Esophagus muscularis mucosa (tissue), 4 donors: ENCODE measurements around the gene PRSS21. TPM values are rescaled to one million over a fixed set of nuclear protein-coding genes. Genes with fewer than 3 reads are reported as not detected.
A peak's percentile ranks its signal among the peaks of the same experiment; 100 is the strongest.

ENCODE experiments used
- DNase-seq: peaks from one replicate; pipeline ENCODE4 v3.0.0-alpha.2; 2017; ENCODE audit errors: extremely low spot score
- H3K27ac ChIP-seq, 4 donors: fragments of 200-600 bp; sonication (generic); replicated peaks in 1 of 4; 1 replicate in 3 of 4; 2 replicates in 1 of 4; pipeline ENCODE4 v1.5.1; 2016 to 2019; ENCODE audit warnings: mild to moderate bottlenecking in 1 of 4
- H3K27me3 ChIP-seq, 4 donors: fragments of 200-600 bp; sonication (generic); one replicate each; pipeline versions ENCODE4 v1.5.1 to v1.6.0; 2016 to 2019
- H3K36me3 ChIP-seq, 4 donors: fragments of 200-600 bp; sonication (generic); one replicate each; pipeline ENCODE4 v1.5.1; 2016 to 2019
- H3K4me1 ChIP-seq, 4 donors: fragments of 200-600 bp; sonication (generic); one replicate each; pipeline ENCODE4 v1.5.1; 2016 to 2019
- H3K4me3 ChIP-seq, 4 donors: fragments of 200-600 bp; sonication (generic); 1 replicate in 2 of 4; 2 replicates in 2 of 4; pipeline ENCODE4 v1.5.1; 2016 to 2019; ENCODE audit warnings: mild to moderate bottlenecking in 4 of 4, moderate library complexity in 1 of 4
- H3K9me3 ChIP-seq, 4 donors: fragments of 200-600 bp; sonication (generic); 1 replicate in 3 of 4; 2 replicates in 1 of 4; pipeline ENCODE4 v1.5.1; 2016 to 2019
- CTCF ChIP-seq, 3 experiments: fragments of 200-600 bp in 2 of 3; fragments of 450-650 bp in 1 of 3; sonication (generic) in 2 of 3; IDR thresholded peaks; one replicate each; pipeline ENCODE4 v1.5.1; 2017 to 2019; ENCODE audit warnings: antibody characterized with exemption in 3 of 3, mild to moderate bottlenecking in 2 of 3, moderate library complexity in 1 of 3
- EP300 ChIP-seq: sonication (generic); formaldehyde crosslinking; IDR thresholded peaks from one replicate; pipeline ENCODE4 v1.6.1; 2017; ENCODE audit warnings: antibody characterized with exemption
- POLR2A ChIP-seq: fragments of 450-650 bp; IDR thresholded peaks from one replicate; pipeline ENCODE4 v1.6.1; 2017; ENCODE audit warnings: antibody characterized with exemption, moderate library complexity, mild to moderate bottlenecking, low read depth
- POLR2AphosphoS5 ChIP-seq, 2 donors: sonication (generic); formaldehyde crosslinking; IDR thresholded peaks; one replicate each; pipeline ENCODE4 v1.6.1; 2017; ENCODE audit warnings: antibody characterized with exemption in 2 of 2
- WGBS: methylation state at CpG from one replicate; pipeline ENCODE4 v1.1.5; 2018; 5-methylcytosine and 5-hydroxymethylcytosine counted together
- intact Hi-C: fragments of 100-400 bp; cut with DNase I; formaldehyde crosslinking; loops from one replicate; pipeline ENCODE4 v1.15.1; 2023
- total RNA-seq, 4 donors: library from RNA; depleted of rRNA; stranded (reverse); fragments of >200 nt; gene quantifications; one replicate each; pipeline versions ENCODE4 v1.1.0 to v1.2.1, GENCODE V29; 2016

The PRSS21 gene
- not detected for total RNA-seq

- DNase-seq: no peak
- Histone ChIP-seq H3K4me1 (peaks cover 0 to 5% (median 0%) of the 10 kb centered on the region in 4 donors), H3K36me3 (no peaks in the 10 kb centered on the region), H3K9me3 (no peaks in the 10 kb centered on the region), H3K4me3 (no peak within 1 kb of the TSS), H3K27me3 (peaks cover 0 to 90% (median 4%) of the 10 kb centered on the region in 4 donors), H3K27ac (no peak within 1 kb of the TSS)
- 64% methylated on average over 8 of the region's 28 CpGs for WGBS
- TF ChIP-seq CTCF (IDR thresholded peaks at IDR 0.05) (peak in 1 of 3 experiments; percentile 6), EP300 (no peak)
- intact Hi-C loops: no loop called here
These were observed at the start of gene PRSS21 for GRCh38 chr16:2816751-2817339. Gene PRSS21, plus strand, starts transcription at chr16:2817237. Its CDS starts 32 bp downstream, at chr16:2817269.

GRCh38 chr16:2767891-2768290 is 49.1 kb upstream of the PRSS21 start:
- TF ChIP-seq POLR2A (no peak), EP300 (no peak), POLR2AphosphoS5 (IDR thresholded peaks at IDR 0.05) (no peak), CTCF (IDR thresholded peaks at IDR 0.05) (no peak)

GRCh38 chr16:2768403-2769089 is 48.5 kb upstream of the PRSS21 start:
- peaks cover 82 to 100% (median 98%) of the 10 kb centered on the region in 4 donors for H3K36me3 ChIP-seq
- TF ChIP-seq CTCF (IDR thresholded peaks at IDR 0.05) (no peak), POLR2A (no peak), POLR2AphosphoS5 (IDR thresholded peaks at IDR 0.05) (no peak), EP300 (no peak)
- no peaks in the 10 kb centered on the region for H3K9me3 ChIP-seq
- peak overlapping the region in 2 of 4 donors; percentile 1 to 8 for H3K27ac ChIP-seq
- 84% methylated on average over 16 of the region's 17 CpGs for WGBS
- H3K27me3 ChIP-seq: no peaks in the 10 kb centered on the region
- no peak for DNase-seq
- H3K4me1 ChIP-seq: peaks cover 8 to 47% (median 42%) of the 10 kb centered on the region in 4 donors
- no peak overlapping the region for H3K4me3 ChIP-seq
- intact Hi-C loops: no loop called here

More at GRCh38 chr16:2767891-2768290, 49.1 kb upstream of the PRSS21 start:
- H3K4me1 ChIP-seq: peaks cover 8 to 41% (median 36%) of the 10 kb centered on the region in 4 donors
- no peaks in the 10 kb centered on the region for H3K27me3 ChIP-seq
- no peak overlapping the region for H3K4me3 ChIP-seq
- 62% methylated on average over 14 of the region's 14 CpGs for WGBS
- no peak for DNase-seq
- H3K27ac ChIP-seq: peak overlapping the region in 1 of 4 donors; percentile 1
- H3K36me3 ChIP-seq: peaks cover 88 to 100% (median 98%) of the 10 kb centered on the region in 4 donors
- intact Hi-C loops: no loop called here
- no peaks in the 10 kb centered on the region for H3K9me3 ChIP-seq

- H3K4me1 ChIP-seq: peaks cover 8 to 50% (median 42%) of the 10 kb centered on the region in 4 donors
- peak overlapping the region in 2 of 4 donors; percentile 1 to 8 for H3K27ac ChIP-seq
- TF ChIP-seq POLR2A (no peak), CTCF (IDR thresholded peaks at IDR 0.05) (no peak), EP300 (no peak), POLR2AphosphoS5 (IDR thresholded peaks at IDR 0.05) (no peak)
- H3K27me3 ChIP-seq: no peaks in the 10 kb centered on the region
- no peaks in the 10 kb centered on the region for H3K9me3 ChIP-seq
- 83% methylated on average over 11 of the region's 11 CpGs for WGBS
- H3K4me3 ChIP-seq: no peak overlapping the region
- no peak for DNase-seq
- intact Hi-C loops: no loop called here
- peaks cover 76 to 100% (median 97%) of the 10 kb centered on the region in 4 donors for H3K36me3 ChIP-seq
These were observed 47.9 kb upstream of the PRSS21 start for GRCh38 chr16:2769100-2769529.
